Esophagus squamous epithelium (tissue), 5 donors: ENCODE results near the gene SRRM2. TPM values are rescaled to one million over a fixed set of nuclear protein-coding genes. Genes with fewer than 3 reads are reported as not detected.

Experiments used
- DNase-seq: peaks from one replicate; lab custom pipeline; 2025; lab: John Stamatoyannopoulos, UW
- H3K27ac ChIP-seq, 4 donors: fragments of 200-600 bp; sonication (generic); one replicate each; pipeline ENCODE4 v1.5.1; 2016 to 2019; ENCODE audit warnings: mild to moderate bottlenecking in 1 of 4
- H3K27me3 ChIP-seq, 4 donors: fragments of 200-600 bp; sonication (generic); 1 replicate in 3 of 4; 2 replicates in 1 of 4; pipeline versions ENCODE4 v1.5.1 to v1.6.0; 2017 to 2021; ENCODE audit warnings: antibody characterized with exemption in 1 of 4
- H3K36me3 ChIP-seq, 3 donors: fragments of 200-600 bp; sonication (generic); one replicate each; pipeline ENCODE4 v1.5.1; 2016 to 2019
- H3K4me1 ChIP-seq, 3 donors: fragments of 200-600 bp; sonication (generic); one replicate each; pipeline ENCODE4 v1.5.1; 2017 to 2019
- H3K4me3 ChIP-seq, 4 donors: fragments of 200-600 bp; sonication (generic); 1 replicate in 3 of 4; 2 replicates in 1 of 4; pipeline ENCODE4 v1.5.1; 2016 to 2019; ENCODE audit warnings: mild to moderate bottlenecking in 2 of 4, moderate library complexity in 1 of 4
- H3K9me3 ChIP-seq, 3 donors: fragments of 200-600 bp; sonication (generic); one replicate each; pipeline ENCODE4 v1.5.1; 2016 to 2019
- POLR2A ChIP-seq, 4 donors: fragments of 450-650 bp; IDR thresholded peaks; one replicate each; pipeline ENCODE4 v1.6.1; 2017; ENCODE audit warnings: antibody characterized with exemption in 4 of 4, mild to moderate bottlenecking in 4 of 4, moderate library complexity in 3 of 4
- WGBS, 2 donors: methylation state at CpG; one replicate each; pipeline ENCODE4 v1.1.5; 2018; 5-methylcytosine and 5-hydroxymethylcytosine counted together
- intact Hi-C: fragments of 100-400 bp; cut with DNase I; formaldehyde crosslinking; loops from one replicate; pipeline ENCODE4 v1.15.0; 2022
- small RNA-seq, 4 donors: library from RNA; depleted of rRNA; stranded (forward); fragments of <200 nt; gene quantifications; one replicate each; pipeline ENCODE3, GENCODE V24; 2016
- total RNA-seq, 4 donors: library from RNA; depleted of rRNA; stranded (reverse); fragments of >200 nt; gene quantifications; one replicate each; pipeline ENCODE4 v1.1.0, GENCODE V29; 2016
- TF ChIP-seq, protein P1 (sequence below), 6 experiments: fragments of 450-650 bp in 4 of 6; fragments of 200-600 bp in 2 of 6; sonication (generic) in 2 of 6; IDR thresholded peaks; one replicate each; pipeline ENCODE4 v1.5.1; 2016 to 2019; ENCODE audit warnings: antibody characterized with exemption in 6 of 6, mild to moderate bottlenecking in 4 of 6, moderate library complexity in 4 of 6
- donor health status: DM: yes; HTN: yes; CAD: no.

The SRRM2 gene
- total RNA-seq, 4 donors from 2014 or later, result 80.7 to 290 (median 233) TPM

DNA sequence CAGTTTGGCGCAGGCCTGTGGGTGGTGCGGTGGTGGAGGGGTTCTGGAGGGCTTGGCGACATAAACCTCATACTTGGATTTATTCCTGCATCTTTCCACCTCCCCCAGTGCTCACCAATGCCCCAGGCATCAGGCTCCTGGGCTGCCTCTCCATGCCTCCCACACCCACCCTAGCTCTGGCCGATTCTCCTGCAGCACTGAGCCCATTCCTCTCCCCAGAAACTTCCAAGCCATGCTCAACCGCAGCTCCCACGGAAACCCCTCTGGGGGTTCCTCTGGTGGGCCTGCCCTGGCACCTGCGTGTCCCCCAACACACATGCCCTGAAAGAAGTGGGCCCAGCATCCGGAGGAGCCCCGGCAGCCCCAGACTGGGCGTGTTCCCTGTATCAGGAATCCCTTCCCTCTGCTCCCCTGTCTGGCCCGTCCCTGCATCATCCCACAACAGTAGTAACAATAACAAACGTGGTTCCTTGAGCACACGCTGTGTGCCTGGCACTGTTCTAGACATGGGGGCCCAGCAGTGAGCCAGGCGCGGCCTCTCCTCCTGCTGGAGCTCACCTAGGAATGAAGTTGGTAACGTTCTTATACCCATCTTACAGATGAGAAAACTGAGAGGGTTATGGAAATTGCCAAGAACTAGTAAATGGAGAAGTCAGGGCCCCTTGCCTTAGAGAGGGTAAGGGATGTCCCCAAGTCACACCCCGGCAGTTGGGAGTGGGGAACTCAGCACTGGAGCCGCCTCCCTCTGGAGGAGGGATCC, 66.9 kb downstream of the SRRM2 start:
- 80 to 84% methylated on average over 5 to 12 of the region's 18 CpGs for WGBS, 2 donors
- H3K4me1 ChIP-seq, result no peaks in the 10 kb centered on the region
- no peak overlapping the region for H3K27ac ChIP-seq
- no peaks in the 10 kb centered on the region for H3K9me3 ChIP-seq
- TF ChIP-seq, protein P1, sequence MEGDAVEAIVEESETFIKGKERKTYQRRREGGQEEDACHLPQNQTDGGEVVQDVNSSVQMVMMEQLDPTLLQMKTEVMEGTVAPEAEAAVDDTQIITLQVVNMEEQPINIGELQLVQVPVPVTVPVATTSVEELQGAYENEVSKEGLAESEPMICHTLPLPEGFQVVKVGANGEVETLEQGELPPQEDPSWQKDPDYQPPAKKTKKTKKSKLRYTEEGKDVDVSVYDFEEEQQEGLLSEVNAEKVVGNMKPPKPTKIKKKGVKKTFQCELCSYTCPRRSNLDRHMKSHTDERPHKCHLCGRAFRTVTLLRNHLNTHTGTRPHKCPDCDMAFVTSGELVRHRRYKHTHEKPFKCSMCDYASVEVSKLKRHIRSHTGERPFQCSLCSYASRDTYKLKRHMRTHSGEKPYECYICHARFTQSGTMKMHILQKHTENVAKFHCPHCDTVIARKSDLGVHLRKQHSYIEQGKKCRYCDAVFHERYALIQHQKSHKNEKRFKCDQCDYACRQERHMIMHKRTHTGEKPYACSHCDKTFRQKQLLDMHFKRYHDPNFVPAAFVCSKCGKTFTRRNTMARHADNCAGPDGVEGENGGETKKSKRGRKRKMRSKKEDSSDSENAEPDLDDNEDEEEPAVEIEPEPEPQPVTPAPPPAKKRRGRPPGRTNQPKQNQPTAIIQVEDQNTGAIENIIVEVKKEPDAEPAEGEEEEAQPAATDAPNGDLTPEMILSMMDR (IDR thresholded peaks at IDR 0.05), result no peak
- TF ChIP-seq POLR2A (IDR thresholded peaks at IDR 0.05), result no peak
- peaks cover 0 to 79% (median 0%) of the 10 kb centered on the region in 4 donors for H3K27me3 ChIP-seq
- H3K36me3 ChIP-seq, result no peaks in the 10 kb centered on the region
- H3K4me3 ChIP-seq, result no peak overlapping the region
- no peak for DNase-seq
- intact Hi-C loops, result no loop called here

GRCh38 chr16:2819939-2820835, 67.7 kb downstream of the SRRM2 start:
- Histone ChIP-seq H3K4me3 (no peak overlapping the region), H3K36me3 (no peaks in the 10 kb centered on the region), H3K27ac (no peak overlapping the region), H3K4me1 (no peaks in the 10 kb centered on the region), H3K27me3 (peaks cover 0 to 77% (median 0%) of the 10 kb centered on the region in 4 donors), H3K9me3 (no peaks in the 10 kb centered on the region)
- TF ChIP-seq POLR2A (IDR thresholded peaks at IDR 0.05), result no peak
- TF ChIP-seq, protein P1 (IDR thresholded peaks at IDR 0.05), result no peak
- DNase-seq, result no peak
- intact Hi-C loops, result no loop called here
- WGBS, 2 donors, result 74% methylated on average over 7 of the region's 17 CpGs; no CpG with 5 or more reads in 1 of the 2 donors

Small RNAs within 50 kb of the gene (small RNA-seq; reads per million reads assigned to genes)
- gene SNORA3C, result 0 to 0.14 (median 0) reads per million in 4 donors

Other genes with a start within 250 kb of the SRRM2 start
- 100 to 1,000 TPM in 2 of 4 donors, 10 to 100 TPM in 2; 70.8 to 196 (median 125) TPM for gene ATP6V0C, start 238.7 kb upstream of the SRRM2 start, total RNA-seq
- gene AMDHD2, start 232.3 kb upstream of the SRRM2 start, total RNA-seq, result 10 to 100 TPM; 11.6 to 23.9 (median 17.5) TPM
- gene CEMP1, start 221.2 kb upstream of the SRRM2 start, total RNA-seq, result under 1 TPM in 1 of 4 donors, not detected in 3; 0.76 TPM
- gene PDPK1, start 214.6 kb upstream of the SRRM2 start, total RNA-seq, result 10 to 100 TPM; 18.3 to 28.2 (median 23.3) TPM
- gene KCTD5, start 70.1 kb upstream of the SRRM2 start, total RNA-seq, result 10 to 100 TPM; 24.8 to 51.9 (median 40.3) TPM
- gene PRSS27, start 32.4 kb upstream of the SRRM2 start, total RNA-seq, result 100 to 1,000 TPM; 188 to 463 (median 228) TPM
- 100 to 1,000 TPM; 186 to 446 (median 288) TPM for gene ELOB, start 24.6 kb downstream of the SRRM2 start, total RNA-seq
- not detected for gene PRSS33, start 34.9 kb downstream of the SRRM2 start, total RNA-seq
- gene PRSS41, start 45.8 kb downstream of the SRRM2 start, total RNA-seq, result not detected
- gene PRSS21, start 64.6 kb downstream of the SRRM2 start, total RNA-seq, result 1 to 10 TPM in 1 of 4 donors, not detected in 3; 1.5 TPM
- 10 to 100 TPM in 1 of 4 donors, under 1 TPM in 2, not detected in 1; 0.34 to 38.5 (median 0.44) TPM for gene ZG16B, start 77.7 kb downstream of the SRRM2 start, total RNA-seq
- 100 to 1,000 TPM in 2 of 4 donors, 10 to 100 TPM in 2; 36.6 to 149 (median 113) TPM for gene PRSS22, start 105.5 kb downstream of the SRRM2 start, total RNA-seq
- 10 to 100 TPM; 18.9 to 47.9 (median 39.5) TPM for gene FLYWCH2, start 130.6 kb downstream of the SRRM2 start, total RNA-seq
- gene FLYWCH1, start 159.3 kb downstream of the SRRM2 start, total RNA-seq, result 10 to 100 TPM; 25.4 to 52.1 (median 27.1) TPM
- 1 to 10 TPM in 2 of 4 donors, under 1 TPM in 1, not detected in 1; 0.19 to 3.9 (median 2.1) TPM for gene KREMEN2, start 211.6 kb downstream of the SRRM2 start, total RNA-seq
- gene PAQR4, start 216.7 kb downstream of the SRRM2 start, total RNA-seq, result 10 to 100 TPM in 1 of 4 donors, 1 to 10 TPM in 3; 2.9 to 18.8 (median 8.0) TPM
- gene PKMYT1, start 227.8 kb downstream of the SRRM2 start, total RNA-seq, result 10 to 100 TPM in 3 of 4 donors, 1 to 10 TPM in 1; 4.2 to 33.1 (median 13.0) TPM